LNCAP (cell line): Measurements from ENCODE around the gene MON1A.

Source experiments
- CTCF ChIP-seq: fragments of 450-650 bp; IDR thresholded peaks from 2 replicates; pipeline ENCODE4 v1.5.1; 2017; ENCODE audit warnings: mild to moderate bottlenecking

The MON1A gene

GRCh38 chr3:49929291-49930167 is at the start of gene MON1A:
MON1A (minus strand) TSS chr3:49929811; CDS start chr3:49913346, 16,465 bp downstream.
- TF ChIP-seq CTCF = peak; percentile 51

- no peak for TF ChIP-seq CTCF
Observed at GRCh38 chr3:49976942-49977341, 47.3 kb upstream of the MON1A start.

- TF ChIP-seq CTCF = no peak
Observed at GRCh38 chr3:49972656-49973055, 43.0 kb upstream of the MON1A start.

GRCh38 chr3:49968346-49968745 is 38.7 kb upstream of the MON1A start:
- TF ChIP-seq CTCF = no peak

- no peak for TF ChIP-seq CTCF
Observed at GRCh38 chr3:49967291-49967690, 37.7 kb upstream of the MON1A start.

- TF ChIP-seq CTCF = no peak
Observed at GRCh38 chr3:49966233-49966942, 36.8 kb upstream of the MON1A start.

- no peak for TF ChIP-seq CTCF
Observed at GRCh38 chr3:49955636-49956035, 26.0 kb upstream of the MON1A start.
